Liver (tissue), 9 donors: ENCODE measurements around the gene UBE2N. TPM values are rescaled to one million over a fixed set of nuclear protein-coding genes. Genes with fewer than 3 reads are reported as not detected.

ENCODE experiments used
- DNase-seq: peaks from one replicate; pipeline ENCODE4 v3.0.0-alpha.2; 2017; ENCODE audit warnings: low spot score
- H3K27ac ChIP-seq, 2 donors: one replicate each; pipeline ENCODE4 v1.7.0; 2013; ENCODE audit warnings: inconsistent platforms in 2 of 2, low read length in 2 of 2, control low read depth in 1 of 2, low read depth in 1 of 2, mild to moderate bottlenecking in 1 of 2
- H3K27me3 ChIP-seq, 4 donors: one replicate each; pipeline versions ENCODE4 v1.6.1 to v1.7.0; 2013; ENCODE audit warnings: low read length in 3 of 4, inconsistent platforms in 1 of 4, mild to moderate bottlenecking in 1 of 4, moderate library complexity in 1 of 4; ENCODE audit not compliant: control insufficient read depth in 4 of 4, insufficient read depth in 4 of 4
- H3K36me3 ChIP-seq, 4 donors: one replicate each; pipeline versions ENCODE4 v1.6.1 to v1.7.0; 2013; ENCODE audit warnings: low read length in 3 of 4, mild to moderate bottlenecking in 3 of 4, low read depth in 1 of 4, moderate library complexity in 1 of 4; ENCODE audit not compliant: control insufficient read depth in 4 of 4, insufficient read depth in 3 of 4
- H3K4me1 ChIP-seq, 4 donors: one replicate each; pipeline versions ENCODE4 v1.6.1 to v1.7.0; 2013; ENCODE audit warnings: low read length in 3 of 4, mild to moderate bottlenecking in 3 of 4, moderate library complexity in 1 of 4; ENCODE audit not compliant: control insufficient read depth in 4 of 4, insufficient read depth in 4 of 4
- H3K4me3 ChIP-seq, 3 donors: one replicate each; pipeline versions ENCODE4 v1.6.1 to v1.7.0; 2013; ENCODE audit warnings: low read length in 3 of 3, control low read depth in 1 of 3, low read depth in 1 of 3, mild to moderate bottlenecking in 1 of 3
- H3K9ac ChIP-seq, 2 donors: one replicate each; pipeline ENCODE4 v1.7.0; 2013; ENCODE audit warnings: low read length in 2 of 2, mild to moderate bottlenecking in 2 of 2, moderate library complexity in 2 of 2, control low read depth in 1 of 2, low read depth in 1 of 2
- H3K9me3 ChIP-seq, 4 donors: one replicate each; pipeline versions ENCODE4 v1.6.1 to v1.7.0; 2013; ENCODE audit warnings: low read length in 3 of 4; ENCODE audit not compliant: control insufficient read depth in 4 of 4
- ATF3 ChIP-seq: IDR thresholded peaks from 2 replicates; pipeline ENCODE4 v1.6.1; 2016; ENCODE audit warnings: antibody characterized with exemption
- CTCF ChIP-seq: fragments of 150-350 bp; IDR thresholded peaks from 2 replicates; pipeline ENCODE4 v1.5.1; 2017; ENCODE audit warnings: improper control_type of control experiment, low read depth, low read length; ENCODE audit not compliant: missing input control
- EGR1 ChIP-seq, 2 donors: IDR thresholded peaks; 2 replicates each; pipeline ENCODE4 v1.6.1; 2016 to 2018; ENCODE audit warnings: antibody characterized with exemption in 2 of 2, low read depth in 2 of 2
- FOXA2 ChIP-seq: IDR thresholded peaks from 2 replicates; pipeline ENCODE4 v1.6.1; 2016; ENCODE audit warnings: antibody characterized with exemption
- GABPA ChIP-seq, 2 donors: IDR thresholded peaks in 1 of 2; conservative IDR thresholded peaks in 1 of 2; 2 replicates each; pipeline ENCODE4 v1.6.1; 2016; ENCODE audit warnings: antibody characterized with exemption in 2 of 2, mild to moderate bottlenecking in 1 of 2, moderate library complexity in 1 of 2
- HNF4A ChIP-seq, 2 donors: conservative IDR thresholded peaks; 2 replicates each; pipeline ENCODE4 v1.6.1; 2016; ENCODE audit warnings: antibody characterized with exemption in 2 of 2, mild to moderate bottlenecking in 2 of 2
- HNF4G ChIP-seq: IDR thresholded peaks from 2 replicates; pipeline ENCODE4 v1.6.1; 2016; ENCODE audit warnings: antibody characterized with exemption
- MAX ChIP-seq: IDR thresholded peaks from 2 replicates; pipeline ENCODE4 v1.6.1; 2016; ENCODE audit warnings: antibody characterized with exemption
- RAD21 ChIP-seq, 2 donors: IDR thresholded peaks; 2 replicates each; pipeline ENCODE4 v1.6.1; 2016; ENCODE audit warnings: antibody characterized with exemption in 2 of 2, mild to moderate bottlenecking in 2 of 2
- REST ChIP-seq: IDR thresholded peaks from 2 replicates; pipeline ENCODE4 v1.6.1; 2016; ENCODE audit warnings: antibody characterized with exemption, mild to moderate bottlenecking
- TAF1 ChIP-seq: conservative IDR thresholded peaks from 2 replicates; pipeline ENCODE4 v1.6.1; 2016; ENCODE audit warnings: antibody characterized with exemption, mild to moderate bottlenecking
- YY1 ChIP-seq: IDR thresholded peaks from 2 replicates; pipeline ENCODE4 v1.6.1; 2016; ENCODE audit warnings: antibody characterized with exemption, mild to moderate bottlenecking
- ZBTB33 ChIP-seq: IDR thresholded peaks from 2 replicates; pipeline ENCODE4 v1.6.1; 2016; ENCODE audit warnings: antibody characterized with exemption
- WGBS: extraction: QIAGEN DNeasy Blood & Tissue Kit; methylation state at CpG from one replicate; pipeline ENCODE4 v1.1.7; 2013; 5-methylcytosine and 5-hydroxymethylcytosine counted together
- polyA plus RNA-seq, 2 donors: library from polyadenylated mRNA; stranded (reverse) in 1 of 2; unstranded in 1 of 2; fragments of 200-250 nt in 1 of 2; fragments of >200 nt in 1 of 2; fragmentation: Nextera tagmentation in 1 of 2; extraction: Ambion mirVana in 1 of 2; gene quantifications; one replicate each; pipeline versions ENCODE4 v1.2.1 to v1.2.3, GENCODE V29; 2013 to 2015
- total RNA-seq, 2 donors: library from RNA; depleted of rRNA; stranded (reverse); fragments of >200 nt; gene quantifications; one replicate each; pipeline ENCODE4 v1.2.3, GENCODE V29; 2014
- donor health status: healthy.
- donor health status: healthy.
- donor health status: healthy.
- donor health status: healthy.
- donor health status: healthy.

UBE2N gene
- total and polyA plus RNA-seq, 4 donors, result 13.9 to 63.7 (median 32.6) TPM

- Histone ChIP-seq H3K27ac (no peak overlapping the region), H3K4me3 (no peak overlapping the region), H3K27me3 (no peaks in the 10 kb centered on the region), H3K4me1 (no peaks in the 10 kb centered on the region), H3K9me3 (no peaks in the 10 kb centered on the region), H3K9ac (no peak overlapping the region), H3K36me3 (no peaks in the 10 kb centered on the region)
- no peak for TF ChIP-seq ZBTB33
- no peak for TF ChIP-seq CTCF
- no peak for TF ChIP-seq TAF1
- TF ChIP-seq EGR1 (IDR thresholded peaks at IDR 0.05; ENCODE audit: low read depth in 2 of 2), result no peak
- no peak for TF ChIP-seq ATF3
- WGBS, result 59% methylated on average over 3 of the region's 3 CpGs
- no peak for DNase-seq
These were observed 9.8 kb upstream of the UBE2N start for GRCh38 chr12:93451423-93452158.

- H3K4me1 ChIP-seq, result no peaks in the 10 kb centered on the region
- H3K9me3 ChIP-seq, result no peaks in the 10 kb centered on the region
- H3K27ac ChIP-seq, result no peak overlapping the region
- no peak for DNase-seq
- no peak overlapping the region for H3K4me3 ChIP-seq
- TF ChIP-seq MAX (no peak), YY1 (no peak), HNF4G (no peak), ATF3 (no peak), GABPA (IDR thresholded peaks at IDR 0.05 in 1 of 2, conservative IDR thresholded peaks at IDR 0.05 in 1 of 2) (no peak), REST (no peak), RAD21 (IDR thresholded peaks at IDR 0.05) (no peak), HNF4A (conservative IDR thresholded peaks at IDR 0.05) (no peak), TAF1 (no peak), EGR1 (IDR thresholded peaks at IDR 0.05; ENCODE audit: low read depth in 2 of 2) (no peak), FOXA2 (no peak)
- no peaks in the 10 kb centered on the region for H3K36me3 ChIP-seq
- H3K9ac ChIP-seq, result no peak overlapping the region
- WGBS, result 89% methylated on average over 1 of the region's 1 CpG
- H3K27me3 ChIP-seq, result no peaks in the 10 kb centered on the region
These were observed 7.5 kb upstream of the UBE2N start for GRCh38 chr12:93449277-93449676.
